GM13977 (cell line): ENCODE data around the gene C1orf87.

ENCODE experiments used
- DNase-seq: peaks from one replicate; pipeline ENCODE4 v3.0.0; 2012; ENCODE audit warnings: low spot score
- CTCF ChIP-seq: IDR thresholded peaks from 2 replicates; pipeline ENCODE4 v1.5.1; 2012; ENCODE audit warnings: mild to moderate bottlenecking, control low read depth; ENCODE audit not compliant: insufficient read depth; ENCODE audit errors: extremely low read depth, missing control alignments
- in situ Hi-C: fragments of 300-500 bp; cut with MboI; formaldehyde crosslinking; loops from one replicate; pipeline ENCODE4 v1.12.0; 2022; ENCODE audit warnings: low sequenced_read_pairs, low pct_unique_long_range_greater_than_20kb, mixed read lengths, inconsistent platforms; ENCODE audit not compliant: unreplicated experiment

The C1orf87 gene

GRCh38 chr1:60052601-60053000 is 21.0 kb downstream of the C1orf87 start:
- in situ Hi-C loops = no loop called here
- DNase-seq = no peak
- TF ChIP-seq CTCF = no peak

- no peak for DNase-seq
- no peak for TF ChIP-seq CTCF
- in situ Hi-C loops = no loop called here
Observed at GRCh38 chr1:60051191-60051590, 22.4 kb downstream of the C1orf87 start.

GRCh38 chr1:60049188-60049587 is 24.4 kb downstream of the C1orf87 start:
- in situ Hi-C loops = no loop called here
- no peak for TF ChIP-seq CTCF
- no peak for DNase-seq

- DNase-seq = no peak
- in situ Hi-C loops = no loop called here
- TF ChIP-seq CTCF = no peak
Observed at GRCh38 chr1:60044881-60045280, 28.7 kb downstream of the C1orf87 start.

GRCh38 chr1:60041783-60042182 is 31.8 kb downstream of the C1orf87 start:
- TF ChIP-seq CTCF = no peak
- in situ Hi-C loops = no loop called here
- DNase-seq = no peak

GRCh38 chr1:60037669-60038068 is 35.9 kb downstream of the C1orf87 start:
- in situ Hi-C loops = no loop called here
- TF ChIP-seq CTCF = no peak
- DNase-seq = no peak

GRCh38 chr1:60036856-60037460 is 36.6 kb downstream of the C1orf87 start:
- in situ Hi-C loops = no loop called here
- DNase-seq = no peak
- TF ChIP-seq CTCF = no peak
